HCT116 (cell line): ENCODE results near the gene SORBS1. TPM values are rescaled to one million over a fixed set of nuclear protein-coding genes. Genes with fewer than 3 reads are reported as not detected.

Experiments
- ATAC-seq: fragments of 200-7000 bp; cut with Tn5 transposase; 2 replicates; pipeline ENCODE4 v1.9.1; 2020; ENCODE audit warnings: mild to moderate bottlenecking, moderate library complexity
- BruUV-seq: library from RNA; stranded (reverse); fragments of 400-500 nt; replicated peaks from 2 replicates; lab custom pipeline; 2021; lab: Mats Ljungman, UMichigan
- CTCF ChIA-PET: fragments of 300-600 bp; sonication (Branson Sonifier 250); formaldehyde crosslinking; loops from one replicate; lab custom pipeline; 2021; ENCODE audit warnings: antibody characterized with exemption; lab: Charles Lee
- POLR2A ChIA-PET: fragments of 300-600, 350-600 bp; sonication (Branson Sonifier 250); formaldehyde crosslinking; loops from one replicate; lab custom pipeline; 2021; ENCODE audit warnings: antibody characterized with exemption; lab: Charles Lee
- RAD21 ChIA-PET, 2 experiments: fragments of 300-600 bp; sonication (Branson Sonifier 250); formaldehyde crosslinking; loops; one replicate each; lab custom pipeline; 2023; ENCODE audit warnings: low total read pairs in 2 of 2; ENCODE audit not compliant: uncharacterized antibody in 2 of 2, unreplicated experiment in 2 of 2, low non-redundant PET in 1 of 2; lab: Charles Lee
- DNase-seq: peaks from one replicate; pipeline ENCODE4 v3.0.0-alpha.2; 2010; ENCODE audit warnings: low read depth, low spot score
- H2AFZ ChIP-seq: fragments of 200-600 bp; shearing (Covaris generic), sonication (generic); 2 replicates; pipeline ENCODE4 v1.6.1; 2017; ENCODE audit warnings: low read depth, mixed run types, mixed read lengths, antibody characterized with exemption, low read length; ENCODE audit not compliant: poor library complexity, severe bottlenecking
- H3K27ac ChIP-seq: 2 replicates; pipeline ENCODE4 v1.5.1; 2012; ENCODE audit warnings: low read depth, low read length
- H3K27me3 ChIP-seq: fragments of 200-600 bp; sonication (generic); 2 replicates; pipeline ENCODE4 v1.6.1; 2016; ENCODE audit warnings: mixed run types, low read length, mixed read lengths; ENCODE audit not compliant: insufficient read depth
- H3K36me3 ChIP-seq, 2 experiments: fragments of 200-500 bp in 1 of 2; fragments of 200-600 bp in 1 of 2; sonication (Bioruptor generic) in 1 of 2; sonication (generic) in 1 of 2; 2 replicates each; pipeline versions ENCODE4 v1.5.1 to v1.6.1; 2014 to 2016; ENCODE audit warnings: low read length in 2 of 2, inconsistent platforms in 1 of 2, mixed read lengths in 1 of 2, mixed run types in 1 of 2; ENCODE audit not compliant: insufficient read depth in 2 of 2, control insufficient read depth in 1 of 2
- H3K4me1 ChIP-seq, 2 experiments: fragments of 200-600 bp in 1 of 2; sonication (generic) in 1 of 2; 2 replicates each; pipeline versions ENCODE4 v1.5.1 to v1.6.1; 2012 to 2017; ENCODE audit warnings: low read length in 2 of 2, inconsistent platforms in 1 of 2, mild to moderate bottlenecking in 1 of 2, mixed read lengths in 1 of 2, mixed run types in 1 of 2, moderate library complexity in 1 of 2; ENCODE audit not compliant: insufficient read depth in 2 of 2, control insufficient read depth in 1 of 2
- H3K4me2 ChIP-seq: fragments of 200-600 bp; sonication (generic); 2 replicates; pipeline ENCODE4 v1.6.1; 2017; ENCODE audit warnings: mixed run types, low read length, mixed read lengths
- H3K4me3 ChIP-seq, 2 experiments: fragments of 200-600 bp in 1 of 2; sonication (generic) in 1 of 2; replicated peaks in 1 of 2; 2 replicates each; pipeline ENCODE4 v1.5.1; 2011 to 2016; ENCODE audit warnings: low read length in 2 of 2, control low read depth in 1 of 2, low read depth in 1 of 2, mild to moderate bottlenecking in 1 of 2, mixed read lengths in 1 of 2, mixed run types in 1 of 2
- H3K79me2 ChIP-seq: fragments of 200-600 bp; sonication (generic); 2 replicates; pipeline ENCODE4 v1.6.1; 2017; ENCODE audit warnings: mild to moderate bottlenecking, mixed run types, low read length, moderate library complexity, mixed read lengths; ENCODE audit not compliant: insufficient read depth
- H3K9ac ChIP-seq: fragments of 200-600 bp; sonication (generic); 2 replicates; pipeline ENCODE4 v1.6.1; 2016; ENCODE audit warnings: low read length, mixed read lengths
- H3K9me2 ChIP-seq: fragments of 200-600 bp; sonication (generic), shearing (Covaris generic); 2 replicates; pipeline ENCODE4 v1.6.1; 2017; ENCODE audit warnings: mixed run types, mild to moderate bottlenecking, moderate library complexity; ENCODE audit not compliant: insufficient read depth
- H3K9me3 ChIP-seq, 2 experiments: fragments of 200-500 bp in 1 of 2; fragments of 200-600 bp in 1 of 2; sonication (Bioruptor generic) in 1 of 2; sonication (generic) in 1 of 2; 2 replicates each; pipeline ENCODE4 v1.6.1; 2014 to 2017; ENCODE audit warnings: low read length in 2 of 2, mixed read lengths in 2 of 2, inconsistent platforms in 1 of 2, low read depth in 1 of 2, mild to moderate bottlenecking in 1 of 2, mixed run types in 1 of 2, moderate library complexity in 1 of 2; ENCODE audit not compliant: control insufficient read depth in 1 of 2, insufficient read depth in 1 of 2
- H4K20me1 ChIP-seq: fragments of 200-600 bp; sonication (generic), shearing (Covaris generic); 2 replicates; pipeline ENCODE4 v1.6.1; 2017; ENCODE audit warnings: mixed run types, mild to moderate bottlenecking, moderate library complexity; ENCODE audit not compliant: insufficient read depth
- POLR2AphosphoS5 ChIP-seq: IDR thresholded peaks from 2 replicates; pipeline ENCODE4 v1.6.1; 2011; ENCODE audit warnings: mild to moderate bottlenecking, low read depth, low read length, moderate library complexity
- intact Hi-C: fragments of 100-400 bp; cut with micrococcal nuclease; formaldehyde crosslinking; loops from 2 replicates; pipeline ENCODE4 v1.10.0; 2022
- total RNA-seq: library from RNA; stranded (reverse); gene quantifications from one replicate; pipeline ENCODE4 v1.2.1, GENCODE V29; 2021; ENCODE audit not compliant: unreplicated experiment
- TF ChIP-seq, protein P1 (sequence below): IDR thresholded peaks from 2 replicates; pipeline ENCODE4 v1.6.1; 2012; ENCODE audit warnings: low read depth
- TF ChIP-seq, protein P2 (sequence below), 3 experiments: fragments of 200-600 bp in 1 of 3; sonication (generic) in 1 of 3; IDR thresholded peaks in 2 of 3; conservative IDR thresholded peaks in 1 of 3; 2 replicates each; pipeline ENCODE4 v1.5.1; 2012 to 2017; ENCODE audit warnings: low read depth in 2 of 3, low read length in 2 of 3, antibody characterized with exemption in 1 of 3, borderline replicate concordance in 1 of 3, control low read depth in 1 of 3, mild to moderate bottlenecking in 1 of 3, mixed read lengths in 1 of 3, mixed run types in 1 of 3, moderate library complexity in 1 of 3; ENCODE audit not compliant: insufficient read depth in 1 of 3

The SORBS1 gene
- total RNA-seq, 1 experiment from 2014 or later: 3.4 TPM

DNA sequence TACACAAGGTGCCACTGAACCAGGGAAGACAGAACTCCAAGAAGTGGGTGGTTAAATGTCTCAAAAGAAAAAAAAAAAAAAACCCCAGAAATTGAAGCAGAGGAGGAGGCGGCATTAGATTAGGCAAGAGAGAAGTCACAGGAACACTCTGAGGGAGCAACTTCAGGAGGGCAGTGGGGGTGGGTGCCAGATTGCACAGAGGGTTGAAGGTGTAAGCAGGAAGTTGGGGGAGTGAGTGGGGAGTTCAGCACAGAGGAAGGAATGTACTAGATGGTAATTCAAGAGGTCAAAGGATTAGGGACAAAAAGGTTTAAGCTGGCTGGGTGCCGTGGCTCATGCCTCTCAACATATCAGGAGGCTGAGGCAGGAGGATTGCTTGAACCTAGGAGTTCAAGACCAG lies 160.4 kb downstream of the SORBS1 start:
- H3K4me3 ChIP-seq: no peak overlapping the region
- H3K4me2 ChIP-seq: no peak overlapping the region
- DNase-seq: no peak
- no peaks in the 10 kb centered on the region for H4K20me1 ChIP-seq
- H3K27ac ChIP-seq: no peak overlapping the region
- ChIA-PET RAD21 (no interaction called here), POLR2A (no interaction called here), CTCF (no interaction called here)
- no peak for ATAC-seq
- no peak for TF ChIP-seq POLR2AphosphoS5
- TF ChIP-seq, protein P1, sequence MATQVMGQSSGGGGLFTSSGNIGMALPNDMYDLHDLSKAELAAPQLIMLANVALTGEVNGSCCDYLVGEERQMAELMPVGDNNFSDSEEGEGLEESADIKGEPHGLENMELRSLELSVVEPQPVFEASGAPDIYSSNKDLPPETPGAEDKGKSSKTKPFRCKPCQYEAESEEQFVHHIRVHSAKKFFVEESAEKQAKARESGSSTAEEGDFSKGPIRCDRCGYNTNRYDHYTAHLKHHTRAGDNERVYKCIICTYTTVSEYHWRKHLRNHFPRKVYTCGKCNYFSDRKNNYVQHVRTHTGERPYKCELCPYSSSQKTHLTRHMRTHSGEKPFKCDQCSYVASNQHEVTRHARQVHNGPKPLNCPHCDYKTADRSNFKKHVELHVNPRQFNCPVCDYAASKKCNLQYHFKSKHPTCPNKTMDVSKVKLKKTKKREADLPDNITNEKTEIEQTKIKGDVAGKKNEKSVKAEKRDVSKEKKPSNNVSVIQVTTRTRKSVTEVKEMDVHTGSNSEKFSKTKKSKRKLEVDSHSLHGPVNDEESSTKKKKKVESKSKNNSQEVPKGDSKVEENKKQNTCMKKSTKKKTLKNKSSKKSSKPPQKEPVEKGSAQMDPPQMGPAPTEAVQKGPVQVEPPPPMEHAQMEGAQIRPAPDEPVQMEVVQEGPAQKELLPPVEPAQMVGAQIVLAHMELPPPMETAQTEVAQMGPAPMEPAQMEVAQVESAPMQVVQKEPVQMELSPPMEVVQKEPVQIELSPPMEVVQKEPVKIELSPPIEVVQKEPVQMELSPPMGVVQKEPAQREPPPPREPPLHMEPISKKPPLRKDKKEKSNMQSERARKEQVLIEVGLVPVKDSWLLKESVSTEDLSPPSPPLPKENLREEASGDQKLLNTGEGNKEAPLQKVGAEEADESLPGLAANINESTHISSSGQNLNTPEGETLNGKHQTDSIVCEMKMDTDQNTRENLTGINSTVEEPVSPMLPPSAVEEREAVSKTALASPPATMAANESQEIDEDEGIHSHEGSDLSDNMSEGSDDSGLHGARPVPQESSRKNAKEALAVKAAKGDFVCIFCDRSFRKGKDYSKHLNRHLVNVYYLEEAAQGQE: no peak
- TF ChIP-seq, protein P2, sequence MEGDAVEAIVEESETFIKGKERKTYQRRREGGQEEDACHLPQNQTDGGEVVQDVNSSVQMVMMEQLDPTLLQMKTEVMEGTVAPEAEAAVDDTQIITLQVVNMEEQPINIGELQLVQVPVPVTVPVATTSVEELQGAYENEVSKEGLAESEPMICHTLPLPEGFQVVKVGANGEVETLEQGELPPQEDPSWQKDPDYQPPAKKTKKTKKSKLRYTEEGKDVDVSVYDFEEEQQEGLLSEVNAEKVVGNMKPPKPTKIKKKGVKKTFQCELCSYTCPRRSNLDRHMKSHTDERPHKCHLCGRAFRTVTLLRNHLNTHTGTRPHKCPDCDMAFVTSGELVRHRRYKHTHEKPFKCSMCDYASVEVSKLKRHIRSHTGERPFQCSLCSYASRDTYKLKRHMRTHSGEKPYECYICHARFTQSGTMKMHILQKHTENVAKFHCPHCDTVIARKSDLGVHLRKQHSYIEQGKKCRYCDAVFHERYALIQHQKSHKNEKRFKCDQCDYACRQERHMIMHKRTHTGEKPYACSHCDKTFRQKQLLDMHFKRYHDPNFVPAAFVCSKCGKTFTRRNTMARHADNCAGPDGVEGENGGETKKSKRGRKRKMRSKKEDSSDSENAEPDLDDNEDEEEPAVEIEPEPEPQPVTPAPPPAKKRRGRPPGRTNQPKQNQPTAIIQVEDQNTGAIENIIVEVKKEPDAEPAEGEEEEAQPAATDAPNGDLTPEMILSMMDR (IDR thresholded peaks at IDR 0.05 in 2 of 3, conservative IDR thresholded peaks at IDR 0.05 in 1 of 3; ENCODE audit: borderline replicate concordance in 1 of 3, insufficient read depth in 1 of 3, low read depth in 2 of 3, low read length in 2 of 3): no peak
- H3K79me2 ChIP-seq: no peaks in the 10 kb centered on the region
- no peak overlapping the region for H3K9ac ChIP-seq
- H3K9me2 ChIP-seq: no peaks in the 10 kb centered on the region
- BruUV-seq: no TSS peak
- no peaks in the 10 kb centered on the region for H3K9me3 ChIP-seq
- no peak overlapping the region for H2AFZ ChIP-seq
- no peaks in the 10 kb centered on the region for H3K36me3 ChIP-seq
- H3K4me1 ChIP-seq: peaks cover 0 to 9% of the 10 kb centered on the region in 2 experiments; a peak in 2 of 4 replicates
- intact Hi-C loops: no loop called here
- no peaks in the 10 kb centered on the region for H3K27me3 ChIP-seq
